ENCODE measurements around the gene DNAH7.

- no peak for TF ChIP-seq CTCF (IDR thresholded peaks at IDR 0.05)
- TF ChIP-seq POLR2A (IDR thresholded peaks at IDR 0.05), result no peak
These were observed 258.1 kb downstream of the DNAH7 start for GRCh38 chr2:195810340-195811098.

Measured in testis (tissue), 2 donors.